Heart left ventricle (tissue), 16 donors: Measurements from ENCODE around the gene ITIH5. TPM values are rescaled to one million over a fixed set of nuclear protein-coding genes. Genes with fewer than 3 reads are reported as not detected.
"Not testable (repeated sequence)": the region's sequence is repeated elsewhere in the genome, so short reads cannot be mapped to it uniquely, and the experiment has no call there.

Experiments used
- ATAC-seq, 4 donors: fragments of 200-7000 bp; cut with Tn5 transposase; one replicate each; pipeline ENCODE4 v1.9.1; 2020 to 2022; ENCODE audit warnings: moderate library complexity in 4 of 4, mild to moderate bottlenecking in 3 of 4, moderate number of reproducible peaks in 1 of 4
- DNase-seq, 5 donors: peaks; one replicate each; pipeline ENCODE4 v3.0.0-alpha.2; 2020
- H3K27ac ChIP-seq, 12 donors: fragments of 200-600 bp; sonication (generic) in 4 of 12; one replicate each; pipeline versions ENCODE4 v1.5.0 to v1.8.0; 2016 to 2022; ENCODE audit warnings: mild to moderate bottlenecking in 2 of 12
- H3K27me3 ChIP-seq, 9 donors: fragments of 200-600 bp; sonication (generic) in 2 of 9; one replicate each; pipeline versions ENCODE4 v1.5.1 to v1.8.0; 2016 to 2022; ENCODE audit warnings: mild to moderate bottlenecking in 3 of 9
- H3K36me3 ChIP-seq, 9 donors: fragments of 200-600 bp; sonication (generic) in 2 of 9; one replicate each; pipeline versions ENCODE4 v1.5.0 to v1.8.0; 2018 to 2022; ENCODE audit warnings: mild to moderate bottlenecking in 2 of 9
- H3K4me1 ChIP-seq, 12 donors: fragments of 200-600 bp; sonication (generic) in 4 of 12; one replicate each; pipeline versions ENCODE4 v1.5.0 to v1.8.0; 2016 to 2022; ENCODE audit warnings: mild to moderate bottlenecking in 3 of 12
- H3K4me3 ChIP-seq, 12 donors: fragments of 200-600 bp; sonication (generic) in 4 of 12; one replicate each; pipeline versions ENCODE4 v1.5.0 to v1.8.0; 2017 to 2022; ENCODE audit warnings: mild to moderate bottlenecking in 9 of 12, moderate library complexity in 4 of 12
- H3K9me3 ChIP-seq, 12 donors: fragments of 200-600 bp; sonication (generic) in 4 of 12; one replicate each; pipeline versions ENCODE4 v1.5.0 to v1.8.0; 2016 to 2022; ENCODE audit warnings: mild to moderate bottlenecking in 1 of 12
- POLR2A ChIP-seq, 2 donors: fragments of 450-650 bp; IDR thresholded peaks; one replicate each; pipeline ENCODE4 v1.6.1; 2017; ENCODE audit warnings: antibody characterized with exemption in 2 of 2, mild to moderate bottlenecking in 2 of 2, moderate library complexity in 2 of 2
- WGBS, 4 donors: extraction: QIAGEN DNeasy Blood & Tissue Kit in 2 of 4; methylation state at CpG; one replicate each; pipeline versions ENCODE4 v1.1.5 to v1.1.7; 2013 to 2018; 5-methylcytosine and 5-hydroxymethylcytosine counted together
- intact Hi-C, 10 donors: fragments of 100-400 bp; cut with DNase I; formaldehyde crosslinking; loops; one replicate each; pipeline versions ENCODE4 v1.11.1 to v1.14.2; 2022
- polyA plus RNA-seq, 2 donors: library from polyadenylated mRNA; stranded (reverse); fragments of 200-250 nt; gene quantifications; one replicate each; pipeline ENCODE4 v1.2.3, GENCODE V29; 2013
- total RNA-seq, 9 donors: library from RNA; depleted of rRNA in 2 of 9; stranded (reverse); fragments of >200 nt in 2 of 9; fragmentation: NEBNext Ultra II Directional in 3 of 9; extraction: Animal tissue kit (Norgen Biotek cat#: 25700) in 3 of 9; gene quantifications; one replicate each; pipeline versions ENCODE4 v1.1.0 to v1.2.4, GENCODE V29; 2016 to 2023
- TF ChIP-seq, protein P1 (sequence below), 12 donors: fragments of 200-600 bp; sonication (generic) in 4 of 12; IDR thresholded peaks; one replicate each; pipeline versions ENCODE4 v1.5.0 to v1.8.0; 2018 to 2022; ENCODE audit warnings: antibody characterized with exemption in 12 of 12, mild to moderate bottlenecking in 5 of 12
- donor health status: ischemic (EF 13 %, LVEDD 7.1; RV severe dilation, severe dysfunction).
- donor health status: healthy with polysubstance abuse.
- donor health status: DM: no; HTN: yes; CAD: no.
- donor health status: DM: no; HTN: no; CAD: no.
- donor health status: ischemic (EF 25% LVEDD 6.9; RV normal size, moderate dysfunction).
- donor health status: ischemic (EF 25% LVEDD 5.7; RV mildly dilated, moderate dysfunction).
- donor health status: healthy.
- donor health status: DM: yes; HTN: yes; CAD: no.
- donor health status: ischemic (EF 35%, LVEDD 5.7; RV mildly dilated, moderate dysfunction).
- donor health status: nonischemic (EF 11% LVEDD 7.7; RV severe dilation, severe dysfunction).
- donor health status: DM: yes; HTN: yes; CAD: no.
- donor health status: PGD.
- donor health status: ischemic (EF 29% LVEDD 5.4; RV normal size, mild dysfunction).
- donor health status: nonischemic (EF 23%, LVEDD 6.1; RV moderate dilation, normal function).

The ITIH5 gene
- total and polyA plus RNA-seq, 11 donors, result 2.7 to 20.4 (median 7.1) TPM

- intact Hi-C loops, result no loop called here
- no peaks in the 10 kb centered on the region for H3K36me3 ChIP-seq
- H3K4me1 ChIP-seq, result peaks cover 0 to 2% (median 0%) of the 10 kb centered on the region in 12 donors
- DNase-seq (no peak), ATAC-seq (no peak)
- H3K27ac ChIP-seq, result no peak overlapping the region
- H3K27me3 ChIP-seq, result peaks cover 0 to 5% (median 0%) of the 10 kb centered on the region in 9 donors
- no peak overlapping the region for H3K4me3 ChIP-seq
- peaks cover 0 to 17% (median 0%) of the 10 kb centered on the region in 12 donors for H3K9me3 ChIP-seq
- TF ChIP-seq POLR2A (IDR thresholded peaks at IDR 0.05), result no peak
- TF ChIP-seq, protein P1, sequence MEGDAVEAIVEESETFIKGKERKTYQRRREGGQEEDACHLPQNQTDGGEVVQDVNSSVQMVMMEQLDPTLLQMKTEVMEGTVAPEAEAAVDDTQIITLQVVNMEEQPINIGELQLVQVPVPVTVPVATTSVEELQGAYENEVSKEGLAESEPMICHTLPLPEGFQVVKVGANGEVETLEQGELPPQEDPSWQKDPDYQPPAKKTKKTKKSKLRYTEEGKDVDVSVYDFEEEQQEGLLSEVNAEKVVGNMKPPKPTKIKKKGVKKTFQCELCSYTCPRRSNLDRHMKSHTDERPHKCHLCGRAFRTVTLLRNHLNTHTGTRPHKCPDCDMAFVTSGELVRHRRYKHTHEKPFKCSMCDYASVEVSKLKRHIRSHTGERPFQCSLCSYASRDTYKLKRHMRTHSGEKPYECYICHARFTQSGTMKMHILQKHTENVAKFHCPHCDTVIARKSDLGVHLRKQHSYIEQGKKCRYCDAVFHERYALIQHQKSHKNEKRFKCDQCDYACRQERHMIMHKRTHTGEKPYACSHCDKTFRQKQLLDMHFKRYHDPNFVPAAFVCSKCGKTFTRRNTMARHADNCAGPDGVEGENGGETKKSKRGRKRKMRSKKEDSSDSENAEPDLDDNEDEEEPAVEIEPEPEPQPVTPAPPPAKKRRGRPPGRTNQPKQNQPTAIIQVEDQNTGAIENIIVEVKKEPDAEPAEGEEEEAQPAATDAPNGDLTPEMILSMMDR (IDR thresholded peaks at IDR 0.05), result no peak
Measured at GRCh38 chr10:7689591-7689990, 22.8 kb upstream of the ITIH5 start.

DNA sequence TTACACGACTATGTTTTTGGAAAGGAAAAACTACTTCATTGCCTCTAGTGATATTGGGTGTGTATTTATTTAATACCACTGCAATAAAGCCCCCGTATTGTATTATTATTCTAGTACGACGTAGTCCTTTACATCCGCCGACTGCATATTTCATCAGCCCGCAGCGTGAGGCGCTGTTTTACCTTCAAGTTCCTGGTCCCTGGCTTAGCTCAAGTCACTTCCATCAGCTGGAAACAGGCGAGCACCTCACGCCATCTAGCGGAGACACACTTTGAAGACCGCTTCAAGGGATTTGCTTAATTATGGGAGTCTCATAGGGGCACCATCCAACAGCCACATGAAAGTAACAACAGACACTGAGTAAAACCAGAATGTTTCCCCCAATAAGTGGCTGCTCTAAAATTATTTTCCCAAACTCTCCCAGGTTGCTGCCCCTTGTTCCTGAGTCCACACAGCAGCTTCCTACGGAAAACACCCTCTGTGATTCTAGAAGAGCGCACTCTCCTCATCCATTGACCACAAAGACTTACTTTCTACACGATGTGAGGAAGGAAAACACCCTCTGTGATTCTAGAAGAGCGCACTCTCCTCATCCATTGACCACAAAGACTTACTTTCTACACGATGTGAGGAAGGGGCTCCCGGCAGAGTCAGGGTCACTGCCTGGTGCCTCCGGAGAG is 20.6 kb upstream of the ITIH5 start:
- Histone ChIP-seq H3K9me3 (peaks cover 0 to 9% (median 0%) of the 10 kb centered on the region in 12 donors), H3K36me3 (no peaks in the 10 kb centered on the region), H3K4me1 (peaks cover 0 to 2% (median 0%) of the 10 kb centered on the region in 12 donors), H3K4me3 (no peak overlapping the region), H3K27me3 (peaks cover 0 to 7% (median 0%) of the 10 kb centered on the region in 9 donors), H3K27ac (no peak overlapping the region)
- ATAC-seq (peak; percentile 77 to 95 (median 94)), DNase-seq (peak; percentile 80 to 87 (median 81))
- 22 to 25% (median 23%) methylated on average over 20 of the region's 20 CpGs for WGBS, 4 donors
- intact Hi-C loops, result loop anchor here (1.0 to 2.0 kb wide), 5 partner anchors 158 to 165 kb away; no protein-coding TSS in a partner anchor
- no peak for TF ChIP-seq POLR2A (IDR thresholded peaks at IDR 0.05)
- TF ChIP-seq, protein P1 (IDR thresholded peaks at IDR 0.05), result peak; percentile 72 to 95 (median 88)

DNA sequence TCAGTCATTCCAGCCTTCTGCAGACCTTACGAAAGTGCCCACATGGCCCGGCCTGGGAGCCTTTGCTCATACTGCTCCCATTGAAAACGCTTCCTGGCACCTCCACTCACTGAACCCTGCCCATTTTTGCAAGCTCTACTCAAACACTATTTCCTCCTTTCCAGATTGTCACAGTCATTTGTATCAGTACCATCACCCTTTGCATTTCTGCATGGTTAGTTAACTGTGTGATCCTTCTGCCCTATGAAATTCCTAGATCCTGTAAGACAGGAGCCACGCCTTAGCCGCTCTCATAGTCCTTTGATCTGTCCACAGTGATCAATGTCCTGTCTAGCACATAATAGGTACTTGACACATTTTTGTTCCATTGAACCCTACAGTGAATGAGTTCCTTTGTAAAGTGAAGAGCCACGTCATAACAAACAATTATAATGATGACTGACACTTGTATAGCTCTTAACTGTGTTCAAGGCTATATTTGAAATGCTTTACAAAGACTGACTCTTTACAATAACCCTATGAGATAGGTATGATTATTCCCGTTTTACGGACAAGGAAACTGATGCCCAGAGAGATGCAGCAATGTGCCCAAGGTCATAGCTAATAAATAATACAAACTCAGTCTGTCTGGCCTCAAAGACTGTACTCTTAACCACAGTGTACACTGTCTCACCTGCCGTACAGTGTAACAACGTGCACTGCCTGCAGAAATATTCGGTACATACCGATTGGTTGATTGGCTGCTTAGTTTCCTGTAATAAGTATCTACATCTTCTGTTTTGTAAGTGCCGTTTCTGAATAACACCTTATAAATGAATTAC is 19.8 kb upstream of the ITIH5 start:
- intact Hi-C loops, result loop anchor here (1.0 to 2.0 kb wide), 5 partner anchors 157 to 164 kb away; no protein-coding TSS in a partner anchor
- WGBS, 4 donors, result 81 to 86% (median 84%) methylated on average over 13 of the region's 13 CpGs
- TF ChIP-seq, protein P1 (IDR thresholded peaks at IDR 0.05), result no peak
- no peak for TF ChIP-seq POLR2A (IDR thresholded peaks at IDR 0.05)

GRCh38 chr10:7680078-7680477 is 13.3 kb upstream of the ITIH5 start:
- H3K4me1 ChIP-seq, intact Hi-C loops, H3K27ac ChIP-seq, H3K36me3 ChIP-seq, H3K4me3 ChIP-seq, H3K9me3 ChIP-seq, ATAC-seq, DNase-seq: not testable (repeated sequence)
- WGBS, 4 donors, result 73 to 88% (median 80%) methylated on average over 5 of the region's 5 CpGs
- peaks cover 0 to 19% (median 0%) of the 10 kb centered on the region in 9 donors for H3K27me3 ChIP-seq

More for the DNA sequence above, 19.8 kb upstream of the ITIH5 start:
- no peak for ATAC-seq
- Histone ChIP-seq H3K27ac (no peak overlapping the region), H3K27me3 (peaks cover 0 to 7% (median 0%) of the 10 kb centered on the region in 9 donors), H3K4me3 (no peak overlapping the region), H3K36me3 (no peaks in the 10 kb centered on the region), H3K4me1 (peaks cover 0 to 2% (median 0%) of the 10 kb centered on the region in 12 donors), H3K9me3 (peaks cover 0 to 5% (median 0%) of the 10 kb centered on the region in 12 donors)
- no peak for DNase-seq
